G401 (cell line): ENCODE results near the gene KASH5. TPM values are rescaled to one million over a fixed set of nuclear protein-coding genes. Genes with fewer than 3 reads are reported as not detected.
"Not testable (repeated sequence)": the region's sequence is repeated elsewhere in the genome, so short reads cannot be mapped to it uniquely, and the experiment has no call there.

Experiments
- DNase-seq: peaks from one replicate; pipeline ENCODE4 v3.0.0-alpha.2; 2015; ENCODE audit warnings: low spot score
- in situ Hi-C: cut with HindIII; loops from 2 replicates; pipeline ENCODE4 v1.10.0; 2016; ENCODE audit warnings: low sequenced_read_pairs, mixed read lengths
- total RNA-seq: library from RNA; depleted of rRNA; stranded (reverse); fragments of >200 nt; shearing (Covaris generic); gene quantifications from 2 replicates; pipeline ENCODE4 v1.2.3, GENCODE V29; 2014

The KASH5 gene
- total RNA-seq, 1 experiment from 2014 or later, result not detected

- no peak for DNase-seq
- in situ Hi-C loops, result no loop called here
Observed at GRCh38 chr19:49445997-49446396, 57.9 kb downstream of the KASH5 start.

- in situ Hi-C loops, result no loop called here
- no peak for DNase-seq
Observed at GRCh38 chr19:49447485-49448431, 59.7 kb downstream of the KASH5 start.

- DNase-seq, result no peak
- in situ Hi-C loops, result no loop called here
Observed at GRCh38 chr19:49448432-49448786, 60.4 kb downstream of the KASH5 start.

GRCh38 chr19:49450405-49450804 lies 62.4 kb downstream of the KASH5 start:
- in situ Hi-C loops, result no loop called here
- no peak for DNase-seq

- in situ Hi-C loops, result no loop called here
- peak; percentile 100 for DNase-seq
Observed at GRCh38 chr19:49451430-49452181, 63.6 kb downstream of the KASH5 start, which contains the start of gene PIH1D1. TSS of gene PIH1D1 (minus strand) at chr19:49451814. CDS start at chr19:49451574, 240 bp downstream.

- peak; percentile 98 for DNase-seq
- in situ Hi-C loops, result no loop called here
Observed at GRCh38 chr19:49453013-49453756, 65.1 kb downstream of the KASH5 start, which contains the start of gene ALDH16A1. TSS of gene ALDH16A1 (plus strand) at chr19:49453225. CDS start at chr19:49453332, 107 bp downstream.

- in situ Hi-C loops, result no loop called here
Observed at GRCh38 chr19:49453757-49454240, 65.8 kb downstream of the KASH5 start.

GRCh38 chr19:49455773-49456172 lies 67.7 kb downstream of the KASH5 start:
- in situ Hi-C loops, result no loop called here
- no peak for DNase-seq

More at GRCh38 chr19:49453757-49454240, 65.8 kb downstream of the KASH5 start:
- DNase-seq, result no peak

- in situ Hi-C loops, result no loop called here
- no peak for DNase-seq
Observed at GRCh38 chr19:49456326-49456725, 68.3 kb downstream of the KASH5 start.

- DNase-seq, result no peak
- in situ Hi-C loops, result no loop called here
Observed at GRCh38 chr19:49458567-49458903, 70.5 kb downstream of the KASH5 start.

- in situ Hi-C loops, result no loop called here
- no peak for DNase-seq
Observed at GRCh38 chr19:49459388-49459787, 71.3 kb downstream of the KASH5 start.

GRCh38 chr19:49461130-49461529 lies 73.1 kb downstream of the KASH5 start:
- DNase-seq, in situ Hi-C loops: not testable (repeated sequence)

- in situ Hi-C loops, result no loop called here
- DNase-seq, result no peak
Observed at GRCh38 chr19:49461656-49462055, 73.6 kb downstream of the KASH5 start.

GRCh38 chr19:49462492-49462891 lies 74.4 kb downstream of the KASH5 start:
- DNase-seq, result no peak
- in situ Hi-C loops, result no loop called here

GRCh38 chr19:49463960-49464740 lies 76.1 kb downstream of the KASH5 start:
- no peak for DNase-seq
- in situ Hi-C loops, result no loop called here

- in situ Hi-C loops, result no loop called here
- no peak for DNase-seq
Observed at GRCh38 chr19:49465371-49465770, 77.3 kb downstream of the KASH5 start.
